Stomach (tissue), 4 donors: ENCODE results near the gene KLHL29.

ENCODE experiments used
- EP300 ChIP-seq: sonication (generic); formaldehyde crosslinking; IDR thresholded peaks from one replicate; pipeline ENCODE4 v1.6.1; 2017; ENCODE audit warnings: antibody characterized with exemption
- POLR2A ChIP-seq, 4 donors: fragments of 450-650 bp; IDR thresholded peaks; one replicate each; pipeline ENCODE4 v1.6.1; 2016; ENCODE audit warnings: antibody characterized with exemption in 4 of 4, control low read depth in 2 of 4, mild to moderate bottlenecking in 1 of 4, moderate library complexity in 1 of 4
- POLR2AphosphoS5 ChIP-seq, 3 donors: sonication (generic); formaldehyde crosslinking; IDR thresholded peaks; one replicate each; pipeline ENCODE4 v1.6.1; 2016; ENCODE audit warnings: antibody characterized with exemption in 3 of 3
- TF ChIP-seq, protein P1 (sequence below), 7 experiments: fragments of 450-650 bp in 4 of 7; fragments of 200-600 bp in 3 of 7; sonication (generic) in 3 of 7; IDR thresholded peaks; one replicate each; pipeline ENCODE4 v1.5.1; 2016 to 2019; ENCODE audit warnings: antibody characterized with exemption in 7 of 7, control low read depth in 2 of 7, mild to moderate bottlenecking in 1 of 7

DNA sequence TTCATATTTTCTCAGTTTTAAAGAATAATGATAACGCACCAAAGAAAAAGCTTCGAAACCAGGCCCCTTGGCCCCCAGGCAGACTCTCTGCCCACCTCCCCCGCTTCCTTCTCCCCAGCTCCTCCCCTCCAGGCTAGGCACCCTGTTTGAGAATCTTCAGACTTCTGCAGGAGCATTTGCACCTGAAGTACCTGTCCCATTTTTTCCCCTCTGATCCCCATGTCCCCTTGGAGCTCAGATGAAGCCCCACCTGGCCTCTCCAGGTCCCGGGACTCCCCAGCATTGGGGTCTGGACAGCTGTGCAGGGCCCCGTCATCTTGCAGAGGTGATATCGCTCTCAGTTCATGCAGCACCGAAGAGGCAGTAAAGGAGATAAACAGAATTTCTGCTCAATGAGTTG, 35.5 kb upstream of the KLHL29 start:
- TF ChIP-seq EP300 (no peak), POLR2AphosphoS5 (IDR thresholded peaks at IDR 0.05) (no peak), POLR2A (IDR thresholded peaks at IDR 0.05) (no peak)
- TF ChIP-seq, protein P1, sequence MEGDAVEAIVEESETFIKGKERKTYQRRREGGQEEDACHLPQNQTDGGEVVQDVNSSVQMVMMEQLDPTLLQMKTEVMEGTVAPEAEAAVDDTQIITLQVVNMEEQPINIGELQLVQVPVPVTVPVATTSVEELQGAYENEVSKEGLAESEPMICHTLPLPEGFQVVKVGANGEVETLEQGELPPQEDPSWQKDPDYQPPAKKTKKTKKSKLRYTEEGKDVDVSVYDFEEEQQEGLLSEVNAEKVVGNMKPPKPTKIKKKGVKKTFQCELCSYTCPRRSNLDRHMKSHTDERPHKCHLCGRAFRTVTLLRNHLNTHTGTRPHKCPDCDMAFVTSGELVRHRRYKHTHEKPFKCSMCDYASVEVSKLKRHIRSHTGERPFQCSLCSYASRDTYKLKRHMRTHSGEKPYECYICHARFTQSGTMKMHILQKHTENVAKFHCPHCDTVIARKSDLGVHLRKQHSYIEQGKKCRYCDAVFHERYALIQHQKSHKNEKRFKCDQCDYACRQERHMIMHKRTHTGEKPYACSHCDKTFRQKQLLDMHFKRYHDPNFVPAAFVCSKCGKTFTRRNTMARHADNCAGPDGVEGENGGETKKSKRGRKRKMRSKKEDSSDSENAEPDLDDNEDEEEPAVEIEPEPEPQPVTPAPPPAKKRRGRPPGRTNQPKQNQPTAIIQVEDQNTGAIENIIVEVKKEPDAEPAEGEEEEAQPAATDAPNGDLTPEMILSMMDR (IDR thresholded peaks at IDR 0.05) = no peak
